HG02885 (cell line): ENCODE data around the gene OR5B21.

Source experiments
- ATAC-seq: cut with Tn5 transposase; IDR thresholded peaks from one replicate; pipeline ENCODE4 v1.9.1; 2021; ENCODE audit warnings: mild to moderate bottlenecking; ENCODE audit not compliant: unreplicated experiment, poor library complexity

OR5B21 gene

DNA sequence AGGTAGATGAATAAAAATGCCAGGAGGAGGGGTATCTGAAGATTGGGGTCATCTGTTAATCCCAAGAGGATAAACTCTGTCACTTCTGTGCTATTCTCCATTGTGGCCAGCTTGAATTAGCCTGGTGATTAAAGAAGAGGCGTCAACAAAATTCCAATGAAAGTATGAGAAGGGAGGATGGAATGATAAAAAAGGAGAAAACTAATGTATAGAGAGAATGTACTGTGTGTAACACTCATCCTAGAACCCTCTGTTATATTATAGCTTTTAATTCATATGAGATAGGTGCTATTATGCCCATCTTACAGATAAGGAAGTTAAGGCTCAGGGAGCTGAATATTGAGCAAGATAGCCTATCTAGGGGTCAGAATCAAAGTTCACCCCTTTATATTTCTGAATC is at the start of gene OR5B21:
Gene OR5B21 (minus strand): TSS at position 101 of the 400 bp plus-strand sequence. CDS start 0 bp downstream, at position 101.
- no peak for ATAC-seq

DNA sequence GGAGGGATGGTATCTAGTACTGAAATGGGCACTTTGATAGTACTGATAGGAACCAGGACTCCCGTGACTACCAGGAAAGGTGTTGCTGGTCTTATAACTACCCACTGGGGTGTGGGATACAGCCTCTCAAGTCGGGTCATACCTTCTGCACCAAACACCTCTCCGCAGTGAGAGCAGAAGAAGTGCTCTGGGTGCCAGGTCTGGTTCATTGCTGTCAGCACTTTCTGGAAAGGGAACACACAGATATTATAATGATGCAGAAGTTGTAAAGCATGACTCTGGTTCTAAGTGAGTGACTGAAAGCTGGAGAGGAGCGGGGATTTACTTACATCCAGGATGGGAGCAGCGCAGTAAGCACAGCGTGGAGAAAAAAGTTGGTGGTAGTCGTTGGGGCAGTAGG is 41.7 kb upstream of the OR5B21 start:
- ATAC-seq = no peak

DNA sequence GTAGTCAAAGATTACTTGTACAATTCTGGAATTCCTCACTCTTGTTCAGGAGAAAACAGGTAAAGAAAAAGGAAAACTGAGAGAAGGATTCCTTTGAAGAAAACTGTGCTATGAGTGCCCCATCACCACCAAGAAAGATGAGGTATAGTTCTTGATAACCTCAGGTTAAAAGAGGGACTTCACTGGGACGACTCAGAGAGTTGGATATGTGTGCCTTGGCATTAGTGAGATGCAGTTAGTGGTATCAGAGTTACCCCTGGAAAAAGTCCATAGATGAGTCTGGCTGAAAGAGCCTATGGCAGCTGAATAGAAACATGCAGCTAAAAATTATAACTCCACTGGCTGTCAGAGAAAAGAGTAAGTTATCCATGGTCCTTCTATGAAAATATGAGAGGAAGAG is 38.9 kb upstream of the OR5B21 start:
- ATAC-seq = no peak

DNA sequence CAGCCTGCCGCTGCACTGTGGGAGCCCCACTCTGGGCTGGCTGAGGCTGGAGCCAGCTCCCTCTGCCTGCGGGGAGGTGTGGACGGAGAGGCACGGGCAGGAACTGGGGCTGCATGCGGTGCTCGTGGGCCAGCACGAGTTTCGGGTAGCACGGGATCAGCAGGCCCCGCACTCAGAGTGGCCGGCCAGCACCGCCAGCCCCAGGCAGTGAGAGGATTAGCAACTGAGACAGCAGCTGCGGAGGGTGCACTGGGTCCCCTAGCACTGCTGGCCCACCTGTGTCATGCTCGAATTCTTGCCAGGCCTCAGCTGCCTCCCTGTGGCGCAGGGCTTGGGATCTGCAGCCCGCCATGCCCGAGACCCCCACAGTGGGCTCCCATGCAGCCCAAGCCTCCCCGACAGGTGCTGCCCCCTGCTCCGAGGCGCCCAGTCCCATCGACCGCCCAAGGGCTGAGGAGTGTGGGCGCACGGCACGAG is 24.0 kb upstream of the OR5B21 start:
- no peak for ATAC-seq

DNA sequence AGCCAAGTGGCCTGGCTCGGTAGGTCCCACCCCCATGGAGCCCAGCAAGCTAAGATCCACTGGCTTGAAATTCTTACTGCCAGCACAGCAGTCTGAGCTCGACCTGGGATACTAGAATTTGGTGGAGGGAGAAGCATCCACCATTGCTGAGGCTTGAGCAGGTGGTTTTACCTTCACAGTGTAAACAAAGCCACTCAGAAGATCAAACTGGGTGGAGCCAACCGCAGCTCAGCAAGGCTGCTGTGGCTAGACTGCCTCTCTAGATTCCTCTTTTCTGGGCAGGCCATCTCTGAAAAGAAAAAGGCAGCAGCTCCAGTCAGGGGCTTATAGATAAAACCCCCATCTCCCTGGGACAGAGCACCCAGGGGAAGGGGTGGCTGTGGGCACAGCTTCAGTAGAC is 22.3 kb upstream of the OR5B21 start:
- no peak for ATAC-seq

DNA sequence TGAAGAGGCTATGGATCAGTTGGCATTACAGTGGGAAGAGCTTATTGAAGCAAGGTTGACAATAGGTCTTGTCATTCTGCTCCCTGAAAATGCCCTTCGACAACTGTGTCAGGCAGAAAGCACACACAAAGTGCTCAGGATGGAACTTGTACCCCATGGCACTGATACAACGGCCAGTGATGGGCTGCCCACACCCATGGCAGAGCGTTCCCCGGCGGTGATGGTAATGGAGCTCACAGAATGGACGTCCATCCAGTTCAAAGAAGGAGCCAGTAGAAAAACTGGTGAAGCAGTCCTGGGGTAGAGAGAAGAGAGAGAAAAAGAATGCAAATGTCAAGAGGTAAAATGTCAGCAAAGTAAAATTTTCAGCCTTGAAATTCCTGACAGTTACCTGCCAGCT is 19.5 kb upstream of the OR5B21 start:
- ATAC-seq = no peak

DNA sequence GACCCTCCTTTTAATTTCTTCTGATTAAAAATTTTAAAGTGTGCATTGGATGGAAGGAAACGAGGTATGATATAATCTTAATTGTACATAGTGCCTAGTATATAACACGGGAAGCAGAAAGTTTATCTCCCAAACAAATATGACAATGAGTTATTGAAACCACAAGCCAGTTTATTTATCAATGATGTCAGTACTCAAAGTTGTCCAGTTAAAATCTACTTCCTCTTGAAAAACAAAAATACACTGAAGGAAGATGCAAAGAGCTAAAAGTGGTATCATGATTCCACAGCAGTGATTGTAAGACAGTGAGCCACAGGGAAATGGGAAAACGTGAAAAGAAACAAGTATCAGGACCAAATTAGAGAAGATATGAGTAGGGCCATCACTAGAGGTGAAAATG is 18.8 kb upstream of the OR5B21 start:
- ATAC-seq = no peak

DNA sequence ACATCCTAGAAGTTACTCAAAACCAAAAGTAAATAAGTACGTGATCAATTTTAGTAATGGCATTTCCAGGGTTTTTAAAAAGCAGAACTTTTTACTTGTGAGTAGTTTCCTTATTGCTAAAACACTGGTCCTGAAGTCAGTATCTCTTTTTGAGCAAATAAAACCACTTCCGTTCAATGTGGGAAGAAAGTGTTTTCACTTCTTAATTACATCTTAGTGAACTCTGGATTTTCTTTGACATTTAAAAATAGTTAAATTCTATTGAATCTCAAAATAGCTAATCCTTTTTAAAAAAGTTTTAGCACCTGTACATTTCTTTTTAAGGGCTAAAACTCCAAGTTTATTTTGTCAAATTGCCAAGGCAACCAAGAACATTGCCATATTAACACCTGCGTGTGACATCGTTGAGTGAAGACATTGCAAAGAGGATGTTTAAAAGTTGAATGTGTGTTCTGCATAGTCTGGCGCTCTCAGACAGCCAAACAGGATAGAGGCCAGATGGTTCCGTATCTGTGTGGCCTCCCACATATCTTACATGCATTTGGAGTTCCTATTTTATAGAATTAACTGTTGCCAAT is 17.2 kb upstream of the OR5B21 start:
- ATAC-seq = peak; percentile 90

DNA sequence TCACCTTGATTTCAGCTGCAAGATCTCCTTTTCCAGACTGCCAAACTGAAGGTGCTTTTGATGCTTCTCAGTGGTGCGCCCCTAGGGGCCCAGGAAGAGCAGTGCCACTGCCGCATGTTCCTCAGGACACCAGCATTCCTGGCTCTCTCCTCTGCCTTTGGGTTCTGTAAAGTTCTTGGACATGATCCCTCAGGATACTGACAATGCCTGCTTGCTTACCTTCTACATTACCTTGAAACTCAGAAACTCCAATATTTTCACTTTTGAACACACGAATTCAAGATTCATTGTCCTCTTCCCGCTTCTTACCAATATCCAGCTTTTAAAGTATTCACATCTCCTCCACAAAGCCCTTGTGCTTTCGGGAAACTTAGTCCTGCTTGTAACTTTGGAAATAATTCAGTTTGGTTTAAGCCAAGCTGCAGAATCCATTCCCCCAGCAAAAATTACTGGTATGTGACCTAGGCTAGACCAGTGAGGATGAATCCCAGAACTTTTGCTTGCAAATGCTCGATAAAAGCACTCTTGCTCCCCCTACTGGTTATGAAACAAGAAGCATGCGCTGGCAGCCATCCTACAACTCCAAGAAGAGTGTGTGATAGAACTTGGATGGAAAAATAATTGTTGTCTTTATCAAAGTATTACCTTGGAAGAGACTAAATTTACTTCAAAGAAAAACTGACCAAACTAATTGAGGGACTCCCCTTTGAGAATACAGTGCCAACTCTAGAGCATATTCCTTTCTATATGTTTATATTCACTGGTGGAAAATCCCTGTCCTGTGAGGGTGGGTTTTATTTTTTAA is 16.5 kb upstream of the OR5B21 start:
- ATAC-seq = peak; percentile 38

DNA sequence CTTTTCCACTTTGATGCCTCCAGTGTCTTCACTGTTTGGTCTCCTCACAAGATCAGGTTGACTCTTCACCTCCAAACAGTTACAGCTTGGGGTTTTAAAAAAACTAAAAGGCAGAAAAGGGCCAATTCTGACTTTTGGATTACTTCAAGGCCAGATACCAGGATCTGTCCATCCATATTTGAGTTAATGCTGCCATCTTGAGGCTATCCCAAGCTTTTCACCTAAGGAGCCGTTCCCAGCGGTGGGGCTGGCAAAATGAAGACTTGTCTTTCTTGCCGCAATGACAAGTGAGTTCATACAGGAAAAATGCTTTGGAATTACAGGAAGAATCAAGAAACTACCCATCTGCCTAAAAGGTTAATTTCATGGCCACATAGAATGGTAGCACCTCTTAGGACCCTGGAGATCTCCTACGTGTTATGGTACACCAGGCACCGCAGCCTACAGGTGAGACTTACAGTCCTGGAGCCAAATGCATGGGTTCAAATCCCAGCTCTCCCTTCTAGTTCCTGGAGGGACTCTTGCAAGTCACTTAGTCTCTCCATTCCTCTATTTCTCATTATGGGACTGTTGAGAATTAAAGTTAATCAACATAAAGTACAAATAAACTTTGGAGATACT is 6.0 kb upstream of the OR5B21 start:
- peak; percentile 72 for ATAC-seq

DNA sequence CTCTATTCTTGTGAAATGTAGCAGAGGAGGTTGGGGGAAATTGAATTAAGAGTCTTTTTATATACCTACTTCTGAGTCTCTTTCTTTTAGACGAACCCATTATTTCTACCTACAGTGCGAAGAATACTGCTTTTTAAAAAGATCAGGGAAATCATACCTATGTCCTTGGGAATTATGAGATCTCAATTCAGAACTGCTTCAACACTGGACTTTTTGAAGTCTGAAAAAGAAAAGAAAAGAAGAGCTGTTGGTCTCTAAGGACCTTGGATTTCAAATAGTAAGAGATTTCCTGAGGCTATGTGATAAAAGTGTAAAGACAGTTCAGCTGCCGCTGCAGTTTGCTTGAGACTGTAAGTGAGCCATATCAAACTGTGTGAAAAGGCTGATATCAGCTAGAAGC is 3.7 kb upstream of the OR5B21 start:
- ATAC-seq = no peak

DNA sequence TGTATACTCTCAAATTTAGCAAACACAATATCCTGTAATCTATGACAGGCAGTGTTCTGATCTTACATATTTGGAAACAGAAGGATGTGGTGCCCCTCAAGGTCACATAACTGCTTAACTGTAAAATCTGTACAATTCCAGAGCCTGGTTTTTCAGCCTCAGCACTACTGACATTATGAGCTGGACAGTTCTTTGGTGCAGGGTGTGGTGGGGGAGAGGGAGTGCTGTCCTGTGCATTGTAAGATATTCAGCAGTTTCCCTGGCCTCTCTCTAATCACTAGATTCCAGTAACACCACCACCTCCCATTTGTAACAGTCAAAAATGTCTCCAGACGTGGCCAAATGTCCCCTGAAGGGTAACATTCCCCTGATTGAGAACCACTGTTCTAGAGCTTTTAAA is 1.8 kb upstream of the OR5B21 start:
- ATAC-seq = no peak

DNA sequence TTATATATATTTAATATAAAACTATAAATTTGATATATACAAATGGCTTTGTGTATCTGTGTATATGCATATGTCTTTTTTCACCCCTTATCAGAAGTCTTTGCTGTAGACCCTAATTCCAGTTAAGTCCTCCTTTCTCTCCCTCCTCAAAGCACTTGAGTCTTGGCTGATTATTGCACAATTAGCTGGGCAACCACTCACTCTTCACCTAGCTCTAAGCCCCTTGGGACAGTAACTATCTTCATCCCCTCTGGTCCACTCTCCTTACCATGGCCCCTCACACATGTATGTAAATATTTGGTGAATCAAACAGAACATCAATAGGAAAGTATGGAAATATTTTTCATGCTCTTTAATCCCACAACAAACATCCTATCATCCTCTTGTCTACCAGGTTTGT is 909 bp upstream of the OR5B21 start:
- no peak for ATAC-seq

DNA sequence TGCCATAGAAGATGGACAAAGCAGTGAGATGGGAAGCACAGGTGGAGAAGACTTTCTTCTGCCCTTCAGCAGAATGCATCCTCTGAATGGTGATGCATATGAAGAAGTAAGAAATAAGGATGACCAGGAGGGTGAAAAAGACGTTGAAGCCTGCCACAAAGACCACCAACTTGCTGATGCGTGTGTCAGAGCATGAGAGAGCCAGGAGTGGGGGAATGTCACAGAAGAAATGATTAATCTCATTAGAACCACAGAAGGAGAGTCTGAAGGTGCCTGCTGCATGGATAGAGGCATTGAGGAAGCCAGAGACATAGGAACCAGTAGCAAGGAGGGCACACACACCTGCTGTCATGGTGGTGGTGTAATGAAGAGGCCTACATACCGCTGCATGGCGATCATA is 550 bp downstream of the OR5B21 start:
- ATAC-seq = no peak

DNA sequence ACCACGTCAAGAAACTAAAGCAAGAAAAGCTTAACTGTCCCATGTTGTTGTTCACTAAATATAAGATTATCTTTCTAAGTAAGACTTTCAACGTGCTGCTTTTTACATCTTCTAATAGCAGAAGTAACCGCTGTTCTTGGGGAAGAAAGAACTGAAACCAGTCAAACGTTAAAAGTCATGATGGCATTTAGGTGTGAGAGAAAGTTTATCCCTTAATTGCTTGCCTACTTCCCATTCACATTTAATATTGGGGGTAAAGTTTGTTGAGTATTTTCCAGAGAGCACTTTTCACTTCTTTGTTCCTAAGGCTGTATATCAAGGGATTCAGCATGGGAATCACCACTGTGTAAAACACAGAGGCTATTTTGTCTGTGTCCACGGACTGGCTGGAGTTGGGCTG is 970 bp downstream of the OR5B21 start:
- ATAC-seq = peak; percentile 60

DNA sequence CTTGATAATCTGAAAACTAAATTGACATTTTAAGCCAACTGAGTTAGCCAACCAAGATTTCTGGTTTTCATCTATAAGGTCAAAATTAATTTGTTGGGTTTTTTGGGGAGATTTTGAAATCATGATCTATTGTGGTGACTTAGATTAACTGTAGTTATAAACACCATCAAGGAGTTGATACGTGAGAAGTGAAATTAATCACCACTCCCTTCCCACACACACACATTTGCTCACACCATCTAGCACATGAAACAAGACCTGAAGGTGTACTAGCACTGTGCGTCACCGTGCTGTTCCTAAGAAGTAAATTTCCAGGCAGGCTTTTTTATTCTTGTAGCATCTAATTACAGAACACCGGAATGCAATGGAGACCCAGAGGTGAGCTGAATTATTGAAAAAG is 2.1 kb downstream of the OR5B21 start:
- ATAC-seq = no peak

DNA sequence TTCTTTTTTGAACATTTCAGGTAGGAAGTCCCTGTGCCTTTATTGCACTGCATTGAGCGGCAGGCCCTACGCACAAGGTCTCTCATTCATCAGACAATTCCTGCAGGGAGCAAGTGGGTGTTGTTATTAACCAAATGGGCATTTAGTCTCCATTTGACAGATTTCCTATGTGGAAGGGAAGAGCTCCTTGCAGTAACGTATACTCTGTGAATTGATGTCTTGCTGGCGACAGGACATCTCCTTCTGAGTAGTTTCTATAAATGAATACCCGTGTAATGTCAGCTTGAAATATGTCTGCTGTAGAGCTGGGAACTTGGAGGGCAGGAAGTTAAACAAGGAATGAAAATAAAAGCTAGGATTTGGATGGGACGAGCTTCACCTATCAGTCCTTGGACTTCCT is 3.7 kb downstream of the OR5B21 start:
- no peak for ATAC-seq

DNA sequence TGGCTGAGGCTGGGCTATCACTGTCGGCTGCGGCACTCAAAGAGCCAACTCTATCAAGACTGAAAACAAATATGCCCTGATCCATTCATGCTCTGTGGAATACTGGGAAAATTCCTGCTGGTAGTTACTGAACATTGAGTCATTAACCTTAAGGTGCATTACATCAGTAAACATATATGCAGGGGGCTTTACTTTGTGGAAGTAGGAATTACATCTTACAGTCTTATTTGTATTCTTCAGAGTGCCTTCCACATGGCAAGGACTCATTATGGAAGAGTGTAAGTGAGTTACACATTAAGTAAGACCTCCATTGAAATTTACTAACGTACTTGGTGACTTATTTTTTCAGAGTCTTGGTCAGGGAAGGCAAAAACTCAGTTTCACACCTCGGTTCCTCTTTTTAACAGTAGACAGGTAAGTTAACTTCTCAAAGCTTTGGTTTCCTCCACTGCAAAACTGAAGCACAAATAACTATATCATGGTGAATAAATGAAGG is 4.5 kb downstream of the OR5B21 start:
- ATAC-seq = peak; percentile 87

DNA sequence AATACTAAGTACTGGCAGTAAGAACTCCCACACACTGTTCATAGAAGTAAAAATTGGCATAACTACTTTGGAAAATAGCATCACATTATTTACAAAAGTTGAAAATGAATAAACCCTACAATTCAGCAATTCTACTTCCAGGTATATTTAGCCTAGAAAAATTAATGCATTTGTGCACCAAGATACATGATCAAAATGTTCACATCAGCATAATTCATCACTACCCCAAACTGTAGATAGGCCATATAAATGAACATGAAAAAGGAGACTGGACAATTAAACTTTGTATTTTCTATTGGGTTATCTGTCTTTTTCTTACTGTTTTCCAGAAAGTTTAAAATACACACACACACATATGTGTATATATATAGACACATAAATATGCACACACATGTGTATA is 5.9 kb downstream of the OR5B21 start:
- no peak for ATAC-seq

DNA sequence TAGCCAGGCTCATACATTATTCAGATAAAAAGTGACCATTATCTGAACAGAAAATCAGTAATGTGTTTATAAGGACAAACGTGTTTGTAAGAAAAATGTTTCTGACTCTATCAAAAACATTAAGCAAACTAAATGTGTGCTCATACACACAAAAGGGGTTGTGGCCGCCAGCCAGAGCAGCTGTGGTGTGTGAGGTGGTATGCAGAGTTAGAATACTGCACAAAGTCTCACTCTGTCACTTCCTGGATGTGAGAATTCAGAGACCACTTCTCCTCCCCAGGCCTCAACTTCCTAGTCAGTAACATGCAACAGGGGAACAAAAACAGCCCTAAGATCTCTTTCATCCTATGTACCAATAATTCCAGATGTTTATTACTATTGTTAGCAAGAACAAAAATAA is 9.4 kb downstream of the OR5B21 start:
- no peak for ATAC-seq

DNA sequence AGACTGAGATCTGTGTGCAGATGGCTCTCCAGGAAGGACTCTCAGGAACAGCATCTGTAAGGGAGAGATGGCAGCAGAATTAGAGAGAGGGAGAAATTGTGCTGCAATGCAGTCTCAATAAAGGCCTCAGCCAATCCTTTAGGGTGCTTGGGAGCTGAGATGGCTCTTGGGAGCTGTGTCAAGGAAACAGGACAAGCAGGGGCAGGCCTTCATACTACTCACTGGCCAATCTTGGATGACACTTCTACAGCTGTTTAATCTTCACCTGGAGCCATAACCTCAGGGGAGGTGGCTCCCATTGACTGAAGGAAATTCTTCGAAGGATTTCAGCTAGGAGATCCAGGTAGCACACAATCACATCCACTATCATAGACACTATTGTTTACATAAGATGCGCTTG is 10.0 kb downstream of the OR5B21 start:
- ATAC-seq = no peak
